GM03348 (cell line): ENCODE measurements around the gene RAMP1.

ENCODE experiments used
- DNase-seq: peaks from one replicate; pipeline ENCODE4 v3.0.0; 2012; ENCODE audit warnings: low spot score

The RAMP1 gene

DNA sequence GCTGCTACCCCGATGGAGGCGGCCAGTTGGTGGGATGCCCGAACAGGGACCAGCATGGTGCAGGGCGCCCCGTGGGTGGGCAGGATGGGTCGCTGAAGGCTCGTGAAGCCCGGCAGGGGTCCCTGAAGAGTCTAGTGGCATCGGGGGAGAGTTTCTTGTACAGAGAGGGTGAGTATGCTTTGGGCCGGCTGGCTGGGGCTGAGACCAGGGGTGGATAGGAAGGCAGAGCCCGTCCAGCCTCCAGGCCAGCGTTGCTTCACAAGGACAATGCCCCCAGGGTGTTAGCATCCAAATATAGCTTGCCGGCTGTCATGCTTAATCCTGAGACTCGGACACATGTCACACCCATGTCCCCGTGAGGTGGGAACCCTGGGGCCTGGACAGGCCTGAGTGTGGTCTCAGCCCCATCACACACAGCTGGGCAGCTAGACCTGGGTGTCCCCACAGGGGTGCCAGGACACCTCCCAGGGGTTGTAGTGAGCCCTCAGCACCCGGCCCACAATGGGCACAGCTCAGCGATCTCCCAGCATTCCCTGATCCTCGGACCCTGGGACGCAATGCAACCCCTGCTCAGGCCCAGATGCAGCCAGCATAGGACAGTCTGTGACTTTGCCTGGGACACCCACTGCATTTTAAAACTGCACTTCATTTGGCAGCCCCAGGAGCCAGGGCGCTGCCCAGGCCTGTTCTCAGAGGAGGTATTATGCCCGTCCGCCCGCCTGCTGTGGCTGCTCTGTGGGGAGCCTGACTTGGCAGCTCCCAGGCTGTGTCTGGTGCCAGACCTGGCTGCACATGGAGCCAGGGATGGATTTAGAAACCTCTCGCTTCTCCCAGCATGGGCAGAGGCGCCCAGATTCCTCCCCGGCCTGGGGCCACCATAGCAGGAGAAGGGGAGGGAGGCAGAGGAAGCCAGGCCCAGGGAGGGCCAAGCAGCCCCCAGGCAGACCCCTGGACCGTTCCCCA lies 36.4 kb downstream of the RAMP1 start:
- no peak for DNase-seq

DNA sequence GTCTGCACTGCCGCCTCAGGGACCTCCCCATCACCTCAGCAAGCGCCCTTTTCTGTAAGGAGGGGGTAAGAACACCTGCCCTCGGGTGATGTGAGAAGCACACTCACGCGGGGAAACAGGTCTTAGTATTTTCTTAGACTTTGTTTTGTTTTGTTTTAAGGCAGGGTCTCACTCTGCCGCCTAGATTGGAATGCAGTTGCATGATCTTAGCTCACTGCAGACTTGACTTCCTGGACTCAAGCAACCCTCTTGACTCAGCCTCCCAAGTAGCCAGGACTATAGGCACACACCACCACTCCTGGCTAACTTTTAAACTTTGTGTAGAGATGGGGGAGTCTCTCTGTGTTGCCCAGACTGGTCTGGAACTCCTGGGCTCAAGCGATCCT lies 37.1 kb downstream of the RAMP1 start:
- DNase-seq = no peak

GRCh38 chr2:237896956-237897355 lies 37.5 kb downstream of the RAMP1 start:
- DNase-seq = no peak

DNA sequence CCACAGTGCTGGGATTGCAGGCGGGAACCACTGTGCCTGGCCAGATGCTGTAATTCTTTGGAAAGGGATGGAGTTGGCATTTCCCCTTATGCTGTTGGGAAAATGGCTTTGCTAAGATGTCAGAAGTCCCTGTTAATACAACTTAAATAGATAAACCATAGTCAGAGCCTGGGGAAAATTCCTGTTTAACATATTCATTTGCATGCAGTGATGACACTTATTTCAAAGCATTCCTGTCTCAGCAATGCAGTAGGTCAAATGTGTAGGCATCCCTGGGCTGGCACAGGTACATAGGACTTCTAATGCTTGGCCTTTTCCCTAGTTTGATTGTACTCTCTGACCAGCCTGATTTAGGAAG lies 38.6 kb downstream of the RAMP1 start:
- DNase-seq = no peak

DNA sequence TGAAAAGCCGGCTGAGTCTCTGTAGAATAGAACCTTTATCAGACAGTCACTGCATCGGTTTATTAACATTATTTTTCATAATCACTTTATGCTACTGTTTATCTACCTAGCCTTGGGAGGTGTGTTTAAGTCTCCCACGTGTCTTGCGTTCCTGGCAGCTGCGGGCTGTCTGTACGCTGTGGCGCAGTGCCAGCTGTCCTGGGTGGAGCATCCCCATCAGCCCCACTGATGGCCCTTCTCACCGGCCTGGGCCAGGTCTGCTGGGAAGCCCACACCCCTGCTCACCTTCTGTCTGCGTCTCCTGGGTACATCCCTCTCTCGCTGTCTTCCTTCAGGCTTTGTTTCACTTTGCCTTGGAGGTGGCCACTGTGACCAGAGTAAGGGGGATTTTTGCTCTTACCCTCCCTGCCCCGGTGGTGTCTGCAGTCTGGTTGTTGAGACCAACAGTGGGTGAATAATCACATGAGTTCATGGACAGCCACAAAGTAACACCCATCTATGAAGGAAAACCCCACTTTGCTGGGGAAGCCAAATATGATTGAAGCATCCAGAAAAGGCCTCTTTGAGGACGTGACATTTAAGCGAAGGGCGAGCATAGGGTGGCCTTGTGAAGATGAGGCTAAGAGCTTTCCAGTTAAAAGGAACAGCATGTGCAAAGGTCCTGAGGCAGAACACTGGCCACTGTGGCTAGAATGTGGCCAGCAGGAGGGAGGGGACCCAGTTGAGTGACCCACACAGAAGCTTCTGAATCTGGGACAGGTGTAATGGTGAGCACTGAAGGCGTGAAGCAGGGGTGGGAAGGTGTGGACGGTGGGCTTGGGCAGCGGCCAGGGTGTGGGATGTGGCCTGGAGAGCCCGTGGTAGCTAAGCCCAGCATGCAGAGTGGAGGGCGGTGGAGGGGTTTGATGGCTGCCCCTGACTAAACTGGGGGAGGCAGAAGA lies 41.7 kb downstream of the RAMP1 start:
- DNase-seq = no peak

DNA sequence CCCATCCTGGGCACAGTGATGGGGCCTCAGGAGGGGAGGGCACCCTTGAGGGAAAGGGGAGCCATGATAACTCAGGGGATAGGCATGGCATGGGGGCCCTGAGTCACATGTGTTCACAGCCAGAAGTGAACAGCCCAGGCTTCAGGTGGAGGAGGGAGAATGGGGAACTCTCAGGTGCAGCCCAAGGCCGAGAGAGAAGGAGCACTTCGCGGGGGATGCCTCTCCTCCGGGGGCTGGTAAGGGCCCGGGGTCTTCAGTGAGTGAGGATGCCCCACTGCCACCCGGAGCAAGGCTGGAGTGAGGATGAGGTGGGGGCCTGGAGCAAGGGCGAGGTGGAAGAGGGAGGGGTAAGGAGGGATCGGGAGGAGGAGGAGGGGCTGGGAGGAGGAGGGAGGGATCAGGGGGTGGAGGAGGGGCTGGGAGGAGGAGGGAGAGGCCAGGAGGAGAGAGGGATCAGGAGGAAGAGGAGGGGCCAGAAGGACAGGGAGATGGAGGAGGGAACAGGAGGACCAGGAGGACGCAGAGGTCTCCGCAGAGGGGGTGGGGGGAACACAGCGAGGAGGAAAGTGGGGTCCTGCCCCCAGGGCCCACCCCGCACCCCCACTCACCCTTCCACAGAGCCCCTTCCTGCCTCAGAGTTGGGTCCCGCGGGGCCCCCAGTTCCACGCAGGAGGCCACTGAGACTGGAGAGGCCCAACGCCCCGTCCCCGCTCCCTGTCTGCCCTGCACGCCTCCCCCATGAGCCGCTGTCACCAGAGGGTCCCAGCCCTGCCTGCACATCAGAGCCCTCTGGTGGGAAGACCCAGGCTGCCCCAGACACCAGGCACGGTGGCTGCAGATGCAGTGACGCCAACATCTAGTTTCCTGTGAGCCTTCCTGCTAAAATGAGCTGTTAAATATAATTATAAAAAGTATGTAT lies 42.8 kb downstream of the RAMP1 start:
- DNase-seq = no peak

- peak; percentile 80 for DNase-seq
These were observed 45.6 kb downstream of the RAMP1 start for GRCh38 chr2:237904831-237905599.

DNA sequence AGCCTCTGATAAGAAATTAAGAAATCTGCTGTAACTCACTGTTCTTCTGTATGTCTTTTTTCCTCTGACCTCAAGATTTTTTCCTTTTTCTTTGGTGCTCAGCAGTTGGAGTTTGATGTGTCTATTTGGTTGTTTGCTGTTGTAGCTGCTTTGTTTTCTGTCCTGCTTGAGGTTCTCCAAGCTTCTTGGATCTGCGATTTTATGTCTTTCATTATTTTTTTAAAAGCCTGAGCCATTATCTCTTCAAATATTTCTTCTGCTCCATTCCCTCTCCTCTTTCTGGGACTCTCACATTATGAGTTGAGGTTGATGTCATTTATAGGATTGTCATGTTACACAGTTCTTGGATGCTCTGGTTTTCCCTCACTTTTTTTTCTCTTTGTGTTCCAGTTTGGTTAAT lies 47.7 kb downstream of the RAMP1 start:
- DNase-seq = no peak

DNA sequence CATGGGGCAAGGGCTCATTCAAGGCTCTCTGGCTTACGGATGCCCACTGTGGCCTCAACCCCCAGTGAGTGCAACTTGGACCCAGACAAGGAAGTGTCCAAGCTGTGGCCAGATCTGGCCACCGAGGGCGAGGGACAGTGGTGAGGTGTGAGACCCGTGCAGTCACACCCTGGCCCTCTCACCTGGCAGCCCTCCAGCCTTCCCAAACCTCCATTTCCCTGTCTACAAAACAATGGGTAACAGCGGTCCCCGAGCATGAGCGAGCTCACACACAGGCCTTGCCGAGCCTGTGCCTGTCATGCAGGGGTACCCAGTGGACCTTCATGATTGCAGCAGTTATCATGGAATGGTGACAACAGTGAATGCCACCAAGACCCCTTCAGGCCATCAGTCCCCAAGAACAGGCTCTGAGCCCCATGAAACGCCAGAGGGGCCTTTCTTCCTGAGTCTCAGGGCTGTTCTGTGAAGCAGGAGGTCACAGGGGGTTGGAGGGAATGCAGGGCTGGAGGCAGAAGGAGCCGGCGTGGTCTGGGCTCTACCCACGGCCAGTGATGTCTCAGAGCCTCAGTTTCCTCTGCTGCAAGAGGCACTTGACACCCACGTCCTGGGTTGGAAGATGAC lies 49.8 kb downstream of the RAMP1 start:
- no peak for DNase-seq

GRCh38 chr2:237909801-237910475 lies 50.5 kb downstream of the RAMP1 start:
- no peak for DNase-seq

DNA sequence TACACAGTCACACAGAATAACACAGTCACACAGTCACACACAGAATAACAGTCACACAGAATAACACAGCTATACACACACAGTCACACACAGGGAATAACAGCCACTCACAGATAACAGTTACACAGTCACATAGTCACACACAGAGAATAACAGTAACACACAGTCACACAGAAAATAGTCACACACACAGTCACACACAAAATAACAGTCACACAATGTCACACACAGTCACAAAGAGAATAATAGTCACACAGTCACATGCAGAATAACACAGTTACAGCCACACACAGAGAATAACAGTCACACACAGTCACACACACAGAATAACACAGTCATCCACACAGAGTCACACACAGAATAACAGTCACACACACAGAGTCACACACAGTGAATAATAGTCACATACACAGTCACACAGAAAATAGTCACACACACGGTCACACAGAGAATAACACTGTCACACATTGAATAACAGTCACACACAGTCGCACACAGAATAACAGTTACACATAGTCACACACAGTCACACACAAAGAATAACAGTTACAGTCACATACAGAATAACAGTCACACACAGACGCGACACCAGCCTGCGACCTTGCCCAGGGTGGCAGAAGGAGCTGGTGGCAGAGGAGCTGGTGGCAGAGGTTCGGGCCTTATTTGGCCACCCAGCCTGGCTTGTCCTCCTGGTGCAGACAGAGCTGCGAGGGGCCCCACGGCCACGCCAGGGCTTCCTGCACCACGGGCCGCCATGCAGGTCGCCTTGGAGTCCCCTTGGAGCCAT lies 51.3 kb downstream of the RAMP1 start:
- DNase-seq = no peak

DNA sequence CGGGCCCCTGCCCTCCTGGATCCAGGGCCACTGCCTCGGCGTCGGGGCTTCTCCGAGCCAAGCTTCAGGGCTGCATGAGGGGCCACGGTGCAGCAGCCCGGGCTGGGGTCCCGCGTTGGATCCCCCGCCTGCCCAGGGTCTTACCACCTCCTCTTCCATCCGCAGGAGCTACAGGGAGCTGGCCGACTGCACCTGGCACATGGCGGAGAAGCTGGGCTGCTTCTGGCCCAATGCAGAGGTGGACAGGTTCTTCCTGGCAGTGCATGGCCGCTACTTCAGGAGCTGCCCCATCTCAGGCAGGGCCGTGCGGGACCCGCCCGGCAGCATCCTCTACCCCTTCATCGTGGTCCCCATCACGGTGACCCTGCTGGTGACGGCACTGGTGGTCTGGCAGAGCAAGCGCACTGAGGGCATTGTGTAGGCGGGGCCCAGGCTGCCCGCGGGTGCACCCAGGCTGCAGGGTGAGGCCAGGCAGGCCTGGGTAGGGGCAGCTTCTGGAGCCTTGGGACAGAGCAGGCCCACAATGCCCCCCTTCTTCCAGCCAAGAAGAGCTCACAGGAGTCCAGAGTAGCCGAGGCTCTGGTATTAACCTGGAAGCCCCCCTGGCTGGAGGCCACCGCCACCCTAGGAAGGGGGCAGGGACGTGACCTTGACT lies 52.1 kb downstream of the RAMP1 start:
- no peak for DNase-seq

- no peak for DNase-seq
These were observed 53.1 kb downstream of the RAMP1 start for GRCh38 chr2:237912271-237913192.

GRCh38 chr2:237913193-237913917 lies 53.9 kb downstream of the RAMP1 start:
- DNase-seq = no peak

DNA sequence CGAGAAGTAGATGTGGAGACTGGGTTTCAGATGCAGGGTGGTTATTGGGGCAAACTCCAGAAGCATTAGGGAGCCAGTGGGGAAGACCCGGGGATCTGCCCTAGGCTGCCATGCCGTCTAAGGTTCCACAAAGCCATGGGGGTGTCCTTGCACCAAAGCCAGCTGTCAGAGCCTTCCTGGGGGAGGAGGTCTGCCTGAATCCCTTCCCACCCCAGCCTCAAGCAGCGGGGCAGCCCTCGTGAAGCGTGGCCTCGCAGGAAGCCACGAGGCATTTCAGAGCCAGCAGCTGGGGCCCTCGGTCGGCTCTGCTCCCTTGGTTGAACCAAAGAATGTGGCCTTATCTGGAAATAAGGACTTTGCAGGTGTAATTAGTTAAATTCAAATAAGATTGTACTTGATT lies 56.2 kb downstream of the RAMP1 start:
- no peak for DNase-seq

GRCh38 chr2:237916296-237916695 lies 56.9 kb downstream of the RAMP1 start:
- no peak for DNase-seq
